ENCODE data around the gene MIEF1. TPM values are rescaled to one million over a fixed set of nuclear protein-coding genes. Genes with fewer than 3 reads are reported as not detected.

Gene MIEF1
- total and polyA plus RNA-seq, 2 of the 8 experiments (the other 6 are each of a cell fraction or from before 2014, with no cell fraction given) = 16.8 to 32.7 TPM

DNA sequence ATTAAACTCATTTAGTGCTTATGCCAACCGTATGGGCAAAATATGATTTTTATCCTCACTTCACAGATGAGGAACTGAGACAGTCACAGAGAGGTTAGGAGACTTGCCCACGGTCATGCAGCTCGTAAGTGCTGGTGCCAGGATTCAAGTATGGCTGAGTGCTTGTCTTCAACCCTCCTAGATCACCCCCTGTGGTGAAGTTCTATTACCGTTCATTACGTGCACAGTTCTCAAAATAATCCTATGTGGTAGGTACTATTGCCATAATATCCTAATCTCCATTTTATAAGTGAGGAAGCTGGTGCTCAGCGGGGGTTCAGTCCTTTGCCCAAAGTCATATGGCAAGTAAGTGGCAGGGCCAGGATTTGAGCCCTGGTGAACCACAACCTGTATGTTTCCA, 1.5 kb downstream of the MIEF1 start:
- Histone ChIP-seq H4K8ac (ENCODE audit: extremely low read depth, insufficient read depth, low read length) (no peak overlapping the region), H3K18ac (ENCODE audit: extremely low read depth, low read length) (no peak overlapping the region), H2AK5ac (ENCODE audit: low read depth, low read length) (no peak overlapping the region), H3K9me3 (ENCODE audit: insufficient read depth in 2 of 2, low read depth in 1 of 2, low read length in 1 of 2) (no peaks in the 10 kb centered on the region), H2BK120ac (replicated peaks; ENCODE audit: low read depth, low read length) (no peak overlapping the region), H2BK5ac (ENCODE audit: low read depth, low read length) (no peak overlapping the region), H4K20me1 (replicated peaks in 1 of 2; ENCODE audit: control insufficient read depth in 1 of 2, insufficient read depth in 2 of 2, low read length in 2 of 2) (peaks cover 25 to 38% of the 10 kb centered on the region in 2 experiments), H3K4ac (replicated peaks; ENCODE audit: insufficient read length, low read depth, low read length) (no peak overlapping the region), H4K91ac (replicated peaks; ENCODE audit: insufficient read length, low read length) (no peak overlapping the region), H2BK12ac (ENCODE audit: low read depth, low read length) (no peak overlapping the region), H3K9ac (replicated peaks in 1 of 4; ENCODE audit: extremely low read depth in 1 of 4, low read depth in 3 of 4, low read length in 3 of 4) (no peak overlapping the region), H3K23me2 (ENCODE audit: low read depth, low read length) (peaks cover 5% of the 10 kb centered on the region), H3K27me3 (replicated peaks in 1 of 4; ENCODE audit: control insufficient read depth in 3 of 4, extremely low read depth in 1 of 4, insufficient read depth in 3 of 4, low read length in 3 of 4) (peaks cover 13 to 59% (median 45%) of the 10 kb centered on the region in 4 experiments), H2BK15ac (ENCODE audit: low read length) (no peak overlapping the region), H3K4me2 (ENCODE audit: insufficient read depth in 1 of 2, low read depth in 2 of 2, low read length in 2 of 2) (peak overlapping the region; percentile 77 to 86; a peak in 2 of 4 replicates), H2AFZ (ENCODE audit: low read length) (no peak overlapping the region), H3K4me3 (ENCODE audit: extremely low read depth in 1 of 4, insufficient read depth in 2 of 4, low read depth in 3 of 4, low read length in 4 of 4) (peak overlapping the region in 1 of 4 experiments; percentile 88; a peak in 1 of 8 replicates), H3K56ac (replicated peaks; ENCODE audit: insufficient read length, low read depth, low read length) (no peak overlapping the region), H3K14ac (ENCODE audit: insufficient read length) (no peak overlapping the region), H4K5ac (ENCODE audit: insufficient read length, low read depth, low read length) (no peak overlapping the region), H3K36me3 (ENCODE audit: control insufficient read depth in 2 of 4, insufficient read depth in 4 of 4, low read length in 3 of 4) (peaks cover 5 to 44% (median 25%) of the 10 kb centered on the region in 4 experiments), H3K79me1 (ENCODE audit: low read depth, low read length) (peaks cover 3% of the 10 kb centered on the region), H2BK20ac (ENCODE audit: low read length) (no peak overlapping the region), H3K4me1 (replicated peaks in 1 of 4; ENCODE audit: control insufficient read depth in 3 of 4, insufficient read depth in 4 of 4, low read length in 3 of 4) (peaks cover 3 to 9% (median 4%) of the 10 kb centered on the region in 4 experiments; a peak in 6 of 7 replicates), H3K27ac (ENCODE audit: low read depth, low read length) (no peak overlapping the region), H3K79me2 (ENCODE audit: control insufficient read depth in 1 of 2, insufficient read depth in 2 of 2, low read length in 2 of 2) (peaks cover 5 to 13% of the 10 kb centered on the region in 2 experiments; a peak in 3 of 4 replicates), H3K23ac (ENCODE audit: insufficient read length) (no peak overlapping the region)
- DNase-seq (ENCODE audit: low read depth in 1 of 2, low spot score in 2 of 2) (no peak), FAIRE-seq (no peak)
- POLR2A ChIA-PET (ENCODE audit: partially characterized antibody) = interaction anchor here (0.6 to 4.6 kb wide), 3 partner anchors 17 to 40 kb away, joined by 3 to 42 read pairs (median 32); partner anchors contain the start of gene ATF4
- TF ChIP-seq CEBPB (IDR thresholded peaks at IDR 0.05; ENCODE audit: low read depth, low read length) (no peak), CHD1 (IDR thresholded peaks at IDR 0.05; ENCODE audit: low read depth, low read length) (no peak), POLR2AphosphoS5 (IDR thresholded peaks at IDR 0.05; ENCODE audit: low read depth, low read length) (no peak)
- CTCF ChIA-PET (ENCODE audit: partially characterized antibody) = interaction anchor here (1.6 to 19.7 kb wide), 4 partner anchors 10 to 67 kb away, joined by 3 to 361 read pairs (median 152); partner anchors contain the start of gene RPS19BP1
- WGBS, 2 experiments (ENCODE audit: extremely low coverage in 1 of 2, insufficient coverage in 1 of 2, insufficient read length in 1 of 2, insufficient replicate concordance in 2 of 2, low coverage in 1 of 2, low lambda C conversion rate in 2 of 2, missing lambda C conversion rate in 1 of 2) = 89% methylated on average over 6 of the region's 6 CpGs; no CpG with 5 or more reads in 1 of the 2 experiments
